ENCODE data around the gene CCNB1.

Gene CCNB1

DNA sequence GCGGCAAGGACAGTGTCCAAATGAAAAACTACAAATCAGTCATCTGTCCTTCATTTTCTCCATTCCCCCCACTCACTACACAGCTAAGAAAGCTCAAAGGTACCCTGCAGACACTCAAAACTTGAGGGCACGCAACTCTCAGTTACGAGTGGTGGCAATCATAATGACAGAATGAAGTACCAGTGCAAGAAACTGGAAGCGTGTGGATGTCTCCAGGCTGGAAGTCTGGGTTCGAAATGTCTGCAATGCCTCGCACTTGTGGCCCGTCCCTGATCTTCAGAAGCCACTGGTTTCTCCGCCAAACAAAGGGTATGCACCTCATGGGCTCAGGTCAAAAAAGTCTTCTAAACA lies 21.8 kb downstream of the CCNB1 start:
- Histone ChIP-seq H3K4me3 (ENCODE audit: low read length) (peak overlapping the region; percentile 93), H3K9me3 (ENCODE audit: control insufficient read depth, low read length) (no peaks in the 10 kb centered on the region), H3K4me1 (ENCODE audit: control insufficient read depth, insufficient read depth, low read length) (peaks cover 8% of the 10 kb centered on the region), H3K27me3 (ENCODE audit: control insufficient read depth, insufficient read depth, low read length) (no peaks in the 10 kb centered on the region), H3K36me3 (ENCODE audit: control insufficient read depth, insufficient read depth, low read length) (no peaks in the 10 kb centered on the region), H3K9ac (ENCODE audit: low read length) (peak overlapping the region; percentile 85)

DNA sequence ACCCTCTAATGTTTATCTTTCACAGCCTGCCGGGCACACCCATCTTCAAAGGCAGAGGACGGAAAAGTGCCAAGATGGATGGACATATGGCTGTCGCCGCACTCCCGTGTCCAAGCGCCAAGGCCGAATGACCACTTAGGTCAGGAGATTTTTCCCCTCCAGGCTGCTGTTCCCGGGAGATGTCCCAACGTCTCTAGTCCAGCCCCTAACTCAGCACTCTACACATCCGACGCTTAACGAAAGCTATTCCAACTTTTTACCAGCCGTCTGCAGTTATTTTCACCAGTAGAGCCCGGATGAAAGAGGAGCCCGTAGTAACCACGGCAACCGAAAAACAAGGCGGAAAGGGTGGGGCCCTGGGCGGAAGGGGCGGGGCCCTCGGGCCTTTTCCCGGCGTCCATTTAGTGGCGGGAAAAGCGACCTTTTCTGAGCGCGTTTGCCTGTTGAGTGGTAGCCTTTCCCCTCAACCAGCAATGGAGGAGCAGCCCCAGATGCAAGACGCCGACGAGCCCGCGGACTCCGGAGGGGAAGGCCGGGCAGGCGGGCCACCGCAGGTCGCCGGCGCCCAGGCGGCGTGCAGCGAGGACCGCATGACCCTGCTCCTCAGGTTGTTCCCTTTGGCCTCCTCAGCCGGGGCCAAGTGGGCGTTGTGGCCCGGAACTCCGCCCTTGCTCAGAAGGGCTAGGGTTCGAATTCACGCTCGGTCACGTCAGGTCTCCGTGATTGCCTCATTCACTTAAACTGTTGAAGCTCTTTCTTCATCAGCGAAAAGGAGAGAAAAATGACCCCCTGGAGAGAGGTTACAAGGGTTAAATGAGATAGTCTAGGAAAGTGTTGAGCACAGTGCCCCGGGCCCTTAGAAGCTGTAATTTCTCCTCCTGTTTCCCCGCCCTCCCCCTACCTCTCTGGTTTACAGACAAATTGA lies 22.5 kb downstream of the CCNB1 start, which contains the start of gene CENPH:
Gene CENPH (plus strand): TSS at position 422 of the 925 bp plus-strand sequence. CDS start 52 bp downstream, at position 474.
- peaks cover 8% of the 10 kb centered on the region for H3K4me1 ChIP-seq (ENCODE audit: control insufficient read depth, insufficient read depth, low read length)
- peak within 1 kb of the TSS; percentile 85 for H3K9ac ChIP-seq (ENCODE audit: low read length)
- peak within 1 kb of the TSS; percentile 93 for H3K4me3 ChIP-seq (ENCODE audit: low read length)
- H3K36me3 ChIP-seq (ENCODE audit: control insufficient read depth, insufficient read depth, low read length), result no peaks in the 10 kb centered on the region
- no peaks in the 10 kb centered on the region for H3K9me3 ChIP-seq (ENCODE audit: control insufficient read depth, low read length)
- no peaks in the 10 kb centered on the region for H3K27me3 ChIP-seq (ENCODE audit: control insufficient read depth, insufficient read depth, low read length)

DNA sequence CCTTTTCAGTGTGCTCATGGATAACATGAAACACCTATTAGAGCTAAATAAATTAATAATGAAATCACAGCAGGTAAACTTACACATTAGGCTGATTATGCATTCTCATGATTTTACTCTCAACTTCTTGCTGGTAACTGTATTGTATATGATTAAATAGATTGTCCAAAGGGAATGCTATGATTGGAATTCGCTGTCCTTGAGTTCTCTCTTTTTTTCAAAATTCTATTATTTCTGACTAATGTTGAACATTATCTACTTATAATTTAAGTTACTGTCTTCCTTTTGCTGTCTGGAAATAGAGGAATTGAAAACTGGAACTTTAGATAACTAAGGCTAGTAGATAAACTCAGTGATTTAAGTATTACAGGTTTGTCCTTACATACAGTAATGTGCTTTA lies 35.5 kb downstream of the CCNB1 start:
- Histone ChIP-seq H3K9ac (ENCODE audit: low read length) (no peak overlapping the region), H3K9me3 (ENCODE audit: control insufficient read depth, low read length) (no peaks in the 10 kb centered on the region), H3K4me3 (ENCODE audit: low read length) (no peak overlapping the region), H3K27me3 (ENCODE audit: control insufficient read depth, insufficient read depth, low read length) (no peaks in the 10 kb centered on the region), H3K36me3 (ENCODE audit: control insufficient read depth, insufficient read depth, low read length) (no peaks in the 10 kb centered on the region), H3K4me1 (ENCODE audit: control insufficient read depth, insufficient read depth, low read length) (no peaks in the 10 kb centered on the region)

DNA sequence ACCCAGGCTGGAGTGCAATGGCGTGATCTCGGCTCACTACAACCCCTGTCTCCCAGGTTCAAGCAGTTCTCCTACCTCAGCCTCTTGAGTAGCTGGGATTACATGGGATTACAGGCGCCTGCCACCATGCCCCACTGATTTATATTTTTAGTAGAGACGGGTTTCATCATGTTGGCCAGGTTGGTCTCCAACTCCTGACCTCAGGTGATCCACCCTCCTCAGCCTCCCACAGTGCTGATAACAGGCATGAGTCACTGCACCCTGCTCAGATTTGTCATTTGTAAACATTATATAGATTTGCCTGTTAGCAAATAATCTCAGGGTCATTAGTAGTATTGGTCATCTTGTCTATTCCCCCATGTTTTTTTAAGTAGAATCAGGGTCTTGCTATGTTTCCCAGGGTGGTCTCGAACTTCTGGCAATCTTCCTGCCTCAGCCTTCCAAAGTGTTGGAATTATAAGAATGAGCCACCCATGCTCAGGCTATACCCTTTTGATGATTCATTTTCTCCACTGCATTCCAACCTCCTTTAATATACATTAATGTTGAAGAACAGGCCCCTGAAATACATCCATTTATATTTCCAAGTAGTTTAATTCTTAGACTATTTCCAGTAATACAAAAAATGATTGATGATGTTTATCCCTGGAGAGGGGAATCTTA lies 39.7 kb downstream of the CCNB1 start:
- H3K27me3 ChIP-seq (ENCODE audit: control insufficient read depth, insufficient read depth, low read length), result no peaks in the 10 kb centered on the region
- no peak overlapping the region for H3K9ac ChIP-seq (ENCODE audit: low read length)
- no peak overlapping the region for H3K4me3 ChIP-seq (ENCODE audit: low read length)
- no peaks in the 10 kb centered on the region for H3K36me3 ChIP-seq (ENCODE audit: control insufficient read depth, insufficient read depth, low read length)
- no peaks in the 10 kb centered on the region for H3K4me1 ChIP-seq (ENCODE audit: control insufficient read depth, insufficient read depth, low read length)
- no peaks in the 10 kb centered on the region for H3K9me3 ChIP-seq (ENCODE audit: control insufficient read depth, low read length)

DNA sequence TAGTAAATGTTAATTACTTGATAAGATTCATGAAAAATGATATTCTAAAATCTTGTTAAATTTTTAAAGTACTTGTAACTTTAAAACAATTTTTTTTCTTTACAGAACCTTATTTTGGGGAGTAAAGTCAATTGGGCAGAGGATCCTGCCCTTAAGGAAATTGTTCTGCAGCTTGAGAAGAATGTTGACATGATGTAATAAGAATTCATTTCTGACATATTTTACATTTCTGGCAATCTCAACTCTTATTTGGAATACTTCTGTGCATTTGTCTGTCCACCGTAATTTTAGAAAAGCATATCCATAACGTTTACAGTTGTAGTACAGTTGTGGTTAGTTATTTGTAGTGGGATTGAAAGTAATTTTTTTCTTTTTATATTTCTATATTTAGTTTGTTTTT lies 42.7 kb downstream of the CCNB1 start:
- no peak overlapping the region for H3K4me3 ChIP-seq (ENCODE audit: low read length)
- H3K36me3 ChIP-seq (ENCODE audit: control insufficient read depth, insufficient read depth, low read length), result no peaks in the 10 kb centered on the region
- no peak overlapping the region for H3K9ac ChIP-seq (ENCODE audit: low read length)
- no peaks in the 10 kb centered on the region for H3K27me3 ChIP-seq (ENCODE audit: control insufficient read depth, insufficient read depth, low read length)
- no peaks in the 10 kb centered on the region for H3K9me3 ChIP-seq (ENCODE audit: control insufficient read depth, low read length)
- H3K4me1 ChIP-seq (ENCODE audit: control insufficient read depth, insufficient read depth, low read length), result no peaks in the 10 kb centered on the region

DNA sequence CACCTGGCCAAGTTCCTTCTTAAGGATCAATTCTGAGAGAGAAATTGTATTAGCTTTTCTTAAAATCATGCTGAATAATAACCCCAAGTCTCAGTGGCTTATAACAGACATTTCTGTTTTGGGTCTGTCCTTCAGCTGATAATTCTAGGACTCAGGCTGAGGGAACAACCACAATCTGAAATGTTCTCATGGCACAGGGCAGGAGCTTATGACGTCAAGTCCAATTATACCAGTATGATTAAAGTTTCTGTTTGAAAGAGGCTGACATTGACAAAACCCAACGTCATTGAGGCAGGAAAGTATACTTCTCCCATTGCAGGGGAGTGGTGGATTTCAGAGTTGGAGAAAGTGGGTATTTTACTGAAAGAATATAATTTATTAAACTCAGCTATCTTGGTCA lies 44.2 kb downstream of the CCNB1 start:
- no peak overlapping the region for H3K4me3 ChIP-seq (ENCODE audit: low read length)
- H3K9ac ChIP-seq (ENCODE audit: low read length), result no peak overlapping the region
- H3K27me3 ChIP-seq (ENCODE audit: control insufficient read depth, insufficient read depth, low read length), result no peaks in the 10 kb centered on the region
- no peaks in the 10 kb centered on the region for H3K9me3 ChIP-seq (ENCODE audit: control insufficient read depth, low read length)
- no peaks in the 10 kb centered on the region for H3K4me1 ChIP-seq (ENCODE audit: control insufficient read depth, insufficient read depth, low read length)
- no peaks in the 10 kb centered on the region for H3K36me3 ChIP-seq (ENCODE audit: control insufficient read depth, insufficient read depth, low read length)

DNA sequence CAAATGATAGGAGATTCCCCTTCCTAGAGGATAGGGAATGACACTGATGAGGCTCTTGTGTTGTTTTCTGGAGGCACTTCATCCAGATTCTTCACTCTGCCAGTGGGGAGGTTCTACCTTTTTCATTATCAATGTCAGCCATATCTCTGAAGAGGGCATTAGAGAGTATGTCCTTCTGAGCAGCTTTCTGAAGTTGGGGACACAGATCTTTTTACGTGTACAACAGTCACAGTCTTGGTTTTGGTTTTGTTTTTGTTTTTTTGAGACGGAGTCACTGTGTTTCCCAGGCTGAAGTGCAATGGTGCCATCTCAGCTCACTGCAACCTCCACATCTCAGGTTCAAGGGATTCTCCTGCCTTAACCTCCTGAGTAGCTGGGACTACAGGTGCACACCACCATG lies 45.1 kb downstream of the CCNB1 start:
- Histone ChIP-seq H3K36me3 (ENCODE audit: control insufficient read depth, insufficient read depth, low read length) (no peaks in the 10 kb centered on the region), H3K4me1 (ENCODE audit: control insufficient read depth, insufficient read depth, low read length) (no peaks in the 10 kb centered on the region), H3K4me3 (ENCODE audit: low read length) (no peak overlapping the region), H3K27me3 (ENCODE audit: control insufficient read depth, insufficient read depth, low read length) (no peaks in the 10 kb centered on the region), H3K9me3 (ENCODE audit: control insufficient read depth, low read length) (no peaks in the 10 kb centered on the region), H3K9ac (ENCODE audit: low read length) (no peak overlapping the region)

DNA sequence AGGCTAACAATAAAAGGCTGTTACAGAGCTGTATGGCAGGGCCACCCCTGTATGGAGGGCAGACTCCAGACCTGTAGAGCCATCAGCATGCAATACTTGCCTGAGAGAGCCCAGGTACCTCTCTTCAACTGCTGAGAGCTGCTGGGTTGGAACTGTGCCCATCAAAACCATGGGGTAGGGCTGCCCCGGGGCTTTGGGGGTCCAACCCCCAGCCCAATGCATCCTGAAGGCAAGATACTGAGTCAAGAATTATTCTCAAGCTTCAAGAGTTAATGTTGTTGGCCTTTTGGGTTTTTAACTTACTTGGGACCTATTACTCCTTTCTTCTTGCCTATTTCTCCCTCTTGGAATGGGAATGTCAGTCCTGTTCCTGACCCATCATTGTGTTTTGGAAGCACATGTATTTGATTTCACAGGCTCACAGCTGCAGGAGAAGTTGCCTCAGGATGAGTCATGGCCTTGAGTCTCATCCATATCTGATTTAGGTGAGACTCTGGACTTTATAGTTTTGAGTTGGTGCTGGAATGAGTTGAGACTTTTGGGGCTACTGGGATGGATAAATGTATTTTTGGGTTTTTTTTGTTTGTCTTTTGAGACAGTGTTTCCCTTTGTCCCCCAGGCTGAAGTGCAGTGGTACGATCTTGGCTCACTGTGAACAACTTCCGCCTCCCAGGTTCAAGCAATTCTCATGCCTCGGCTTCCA lies 46.7 kb downstream of the CCNB1 start:
- H3K4me3 ChIP-seq (ENCODE audit: low read length), result no peak overlapping the region
- H3K9ac ChIP-seq (ENCODE audit: low read length), result no peak overlapping the region
- no peaks in the 10 kb centered on the region for H3K36me3 ChIP-seq (ENCODE audit: control insufficient read depth, insufficient read depth, low read length)
- H3K4me1 ChIP-seq (ENCODE audit: control insufficient read depth, insufficient read depth, low read length), result no peaks in the 10 kb centered on the region
- H3K27me3 ChIP-seq (ENCODE audit: control insufficient read depth, insufficient read depth, low read length), result no peaks in the 10 kb centered on the region
- H3K9me3 ChIP-seq (ENCODE audit: control insufficient read depth, low read length), result no peaks in the 10 kb centered on the region

DNA sequence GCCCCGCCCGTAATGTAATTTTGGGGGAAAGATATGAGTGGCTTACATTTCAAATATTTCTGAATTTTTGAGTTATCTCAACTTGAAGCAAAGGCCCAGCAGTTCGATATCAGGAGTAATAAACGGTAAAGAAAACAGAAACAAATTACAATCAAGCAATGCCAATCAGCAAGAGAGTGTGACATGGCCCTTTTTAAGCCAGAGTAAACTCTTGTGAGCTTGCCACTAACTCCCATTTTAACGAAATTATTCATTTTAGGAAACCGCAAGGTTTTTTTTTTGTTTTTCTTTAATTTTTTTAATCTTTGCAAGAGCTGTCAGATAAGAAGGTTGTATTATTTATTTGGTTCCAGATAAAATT lies 50.2 kb downstream of the CCNB1 start:
- Histone ChIP-seq H3K27me3 (ENCODE audit: control insufficient read depth, insufficient read depth, low read length) (no peaks in the 10 kb centered on the region), H3K4me3 (ENCODE audit: low read length) (peak overlapping the region; percentile 100), H3K9ac (ENCODE audit: low read length) (peak overlapping the region; percentile 98), H3K36me3 (ENCODE audit: control insufficient read depth, insufficient read depth, low read length) (no peaks in the 10 kb centered on the region), H3K4me1 (ENCODE audit: control insufficient read depth, insufficient read depth, low read length) (no peaks in the 10 kb centered on the region), H3K9me3 (ENCODE audit: control insufficient read depth, low read length) (no peaks in the 10 kb centered on the region)

DNA sequence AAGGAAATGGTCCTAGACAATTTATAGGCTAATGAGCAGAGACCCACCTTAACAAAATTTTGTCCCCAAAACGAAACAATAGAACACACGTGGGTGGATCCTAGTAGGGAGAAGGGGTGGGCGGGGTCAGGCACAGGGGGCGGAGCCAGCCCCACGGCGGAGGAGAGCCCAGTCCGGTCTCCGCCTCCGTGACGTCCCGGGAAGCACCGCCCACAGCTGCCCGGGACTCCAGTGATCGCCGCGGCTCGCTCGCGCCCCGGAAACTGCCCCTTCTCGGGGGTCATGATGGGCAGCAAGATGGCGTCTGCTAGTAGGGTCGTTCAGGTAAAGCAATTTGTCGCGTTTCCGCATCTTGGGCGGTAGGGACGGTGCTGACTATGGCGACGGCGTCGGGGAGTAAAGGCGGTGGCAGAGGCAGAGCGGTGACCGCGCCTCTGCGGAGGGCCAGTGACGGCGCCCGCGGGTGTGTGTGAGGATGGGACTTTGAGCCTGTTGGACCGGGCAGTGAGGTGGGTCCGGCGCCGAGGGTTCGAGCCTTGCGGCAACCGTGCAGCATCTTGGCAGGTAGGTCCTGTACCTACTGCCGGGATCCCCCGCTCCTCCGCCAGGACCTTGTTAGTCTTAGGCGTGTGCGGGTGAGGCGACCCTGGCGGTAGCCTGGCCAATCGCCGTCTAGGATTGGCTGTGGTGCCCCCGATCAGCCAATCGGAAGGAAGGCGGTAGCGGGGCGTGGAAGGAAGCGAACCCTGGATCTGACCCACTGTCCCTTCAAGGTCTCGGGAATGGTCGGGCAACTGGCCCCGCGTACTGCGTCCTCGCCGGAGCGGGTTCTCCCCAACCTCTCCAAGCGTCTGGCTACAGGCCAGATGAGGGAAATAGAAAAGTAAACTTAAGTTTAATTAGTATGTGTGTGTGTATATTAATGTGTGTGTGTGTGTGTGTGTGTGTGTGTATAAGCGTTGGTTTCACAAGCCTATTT lies 50.9 kb downstream of the CCNB1 start:
- no peaks in the 10 kb centered on the region for H3K4me1 ChIP-seq (ENCODE audit: control insufficient read depth, insufficient read depth, low read length)
- H3K27me3 ChIP-seq (ENCODE audit: control insufficient read depth, insufficient read depth, low read length), result no peaks in the 10 kb centered on the region
- H3K4me3 ChIP-seq (ENCODE audit: low read length), result peak overlapping the region; percentile 100
- H3K36me3 ChIP-seq (ENCODE audit: control insufficient read depth, insufficient read depth, low read length), result no peaks in the 10 kb centered on the region
- peak overlapping the region; percentile 98 for H3K9ac ChIP-seq (ENCODE audit: low read length)
- no peaks in the 10 kb centered on the region for H3K9me3 ChIP-seq (ENCODE audit: control insufficient read depth, low read length)

DNA sequence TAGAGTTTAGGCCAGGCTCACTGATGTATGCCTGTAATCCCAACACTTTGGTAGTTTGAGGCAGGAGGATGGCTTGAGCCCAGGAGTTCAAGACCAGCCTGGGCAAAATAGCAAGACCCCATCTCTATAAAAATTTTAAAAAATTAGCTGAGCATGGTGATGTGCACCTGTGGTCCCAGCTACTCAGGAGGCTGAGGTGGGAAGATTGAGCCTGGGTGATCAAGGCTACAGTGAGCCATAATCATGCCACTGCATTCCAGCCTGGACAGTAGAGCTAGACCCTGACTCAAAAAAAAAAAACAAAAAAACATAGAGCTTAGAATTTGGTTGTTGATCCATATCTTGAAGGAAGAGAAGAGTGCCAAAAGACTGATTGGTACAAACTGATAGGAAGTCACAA lies 53.0 kb downstream of the CCNB1 start:
- H3K4me1 ChIP-seq (ENCODE audit: control insufficient read depth, insufficient read depth, low read length), result no peaks in the 10 kb centered on the region
- H3K4me3 ChIP-seq (ENCODE audit: low read length), result no peak overlapping the region
- H3K27me3 ChIP-seq (ENCODE audit: control insufficient read depth, insufficient read depth, low read length), result no peaks in the 10 kb centered on the region
- no peaks in the 10 kb centered on the region for H3K9me3 ChIP-seq (ENCODE audit: control insufficient read depth, low read length)
- no peaks in the 10 kb centered on the region for H3K36me3 ChIP-seq (ENCODE audit: control insufficient read depth, insufficient read depth, low read length)
- no peak overlapping the region for H3K9ac ChIP-seq (ENCODE audit: low read length)

Data from mucosa of stomach (tissue), 1 donor.